ENCODE data around the gene RASL10B.

The RASL10B gene

DNA sequence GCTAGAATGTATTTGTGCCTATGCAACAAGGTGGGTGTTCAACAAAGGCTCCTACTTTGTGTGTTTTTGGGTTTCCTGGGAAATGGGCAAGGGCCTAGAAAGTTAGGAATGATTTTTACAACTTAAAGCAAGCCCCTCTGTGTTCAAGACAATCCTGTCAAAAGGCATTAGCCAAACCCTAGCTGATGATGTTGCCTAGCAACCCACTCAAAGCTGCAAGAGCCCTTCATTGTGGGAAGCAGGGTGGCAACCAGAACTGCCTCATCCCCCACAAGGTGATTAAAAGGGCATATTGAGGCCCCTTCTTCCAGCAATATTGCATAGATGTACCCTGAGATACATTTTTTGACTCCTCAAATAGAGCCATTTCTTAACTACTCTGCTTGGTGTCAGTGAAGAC is 16.0 kb upstream of the RASL10B start:
- TF ChIP-seq, protein P1, sequence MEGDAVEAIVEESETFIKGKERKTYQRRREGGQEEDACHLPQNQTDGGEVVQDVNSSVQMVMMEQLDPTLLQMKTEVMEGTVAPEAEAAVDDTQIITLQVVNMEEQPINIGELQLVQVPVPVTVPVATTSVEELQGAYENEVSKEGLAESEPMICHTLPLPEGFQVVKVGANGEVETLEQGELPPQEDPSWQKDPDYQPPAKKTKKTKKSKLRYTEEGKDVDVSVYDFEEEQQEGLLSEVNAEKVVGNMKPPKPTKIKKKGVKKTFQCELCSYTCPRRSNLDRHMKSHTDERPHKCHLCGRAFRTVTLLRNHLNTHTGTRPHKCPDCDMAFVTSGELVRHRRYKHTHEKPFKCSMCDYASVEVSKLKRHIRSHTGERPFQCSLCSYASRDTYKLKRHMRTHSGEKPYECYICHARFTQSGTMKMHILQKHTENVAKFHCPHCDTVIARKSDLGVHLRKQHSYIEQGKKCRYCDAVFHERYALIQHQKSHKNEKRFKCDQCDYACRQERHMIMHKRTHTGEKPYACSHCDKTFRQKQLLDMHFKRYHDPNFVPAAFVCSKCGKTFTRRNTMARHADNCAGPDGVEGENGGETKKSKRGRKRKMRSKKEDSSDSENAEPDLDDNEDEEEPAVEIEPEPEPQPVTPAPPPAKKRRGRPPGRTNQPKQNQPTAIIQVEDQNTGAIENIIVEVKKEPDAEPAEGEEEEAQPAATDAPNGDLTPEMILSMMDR (IDR thresholded peaks at IDR 0.05; ENCODE audit: control insufficient read depth, insufficient read depth, low read depth, low read length, missing control alignments) = no peak
- no peak overlapping the region for H3K4me3 ChIP-seq (ENCODE audit: control insufficient read depth, low read depth, low read length)
- DNase-seq (ENCODE audit: low read depth) = no peak

DNA sequence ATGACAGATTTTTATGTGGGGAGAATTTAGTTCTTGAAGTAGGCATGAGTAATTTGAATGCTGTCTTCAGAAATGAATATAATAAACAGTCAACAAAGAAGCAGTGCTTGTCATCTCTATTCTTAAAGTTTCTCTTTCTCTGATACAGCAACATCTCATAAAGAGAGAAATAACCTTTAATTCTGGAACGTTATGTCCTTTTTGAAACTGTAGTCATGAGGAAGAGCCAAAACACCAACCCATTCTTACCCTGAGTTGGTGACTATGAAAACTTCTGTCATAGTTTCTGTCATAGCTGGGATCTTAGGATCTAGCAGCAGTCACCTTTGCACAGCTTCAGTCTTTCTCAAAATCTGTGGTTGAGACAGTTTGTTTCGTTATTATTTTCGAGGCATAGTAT is 15.3 kb upstream of the RASL10B start:
- TF ChIP-seq, protein P1 (IDR thresholded peaks at IDR 0.05; ENCODE audit: control insufficient read depth, insufficient read depth, low read depth, low read length, missing control alignments) = no peak
- no peak overlapping the region for H3K4me3 ChIP-seq (ENCODE audit: control insufficient read depth, low read depth, low read length)
- no peak for DNase-seq (ENCODE audit: low read depth)

DNA sequence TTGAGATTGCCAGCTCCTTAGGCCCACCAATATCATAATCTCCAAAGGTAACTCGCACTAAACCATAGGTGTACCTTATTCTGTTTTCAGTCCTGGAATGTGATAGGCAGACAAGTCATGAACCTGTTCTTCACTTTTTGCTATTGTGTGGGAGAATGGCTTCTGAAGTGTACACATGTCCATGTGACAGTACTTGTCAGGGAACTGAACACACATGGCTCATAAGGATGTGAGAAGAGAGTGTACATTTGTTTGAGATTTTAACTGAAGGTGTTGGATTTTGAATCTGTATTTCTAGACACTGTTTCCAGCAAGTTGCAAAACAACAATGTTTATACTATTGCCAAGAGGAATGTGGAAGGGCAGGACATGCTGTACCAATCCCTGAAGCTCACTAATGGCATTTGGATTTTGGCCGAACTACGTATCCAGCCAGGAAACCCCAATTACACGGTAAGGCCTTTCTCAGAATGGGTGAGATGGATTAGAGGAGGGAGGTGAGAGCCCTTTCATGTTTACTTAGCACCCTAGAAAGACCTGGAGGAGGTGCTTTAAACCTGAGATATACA is 14.5 kb upstream of the RASL10B start:
- no peak for DNase-seq (ENCODE audit: low read depth)
- no peak overlapping the region for H3K4me3 ChIP-seq (ENCODE audit: control insufficient read depth, low read depth, low read length)
- TF ChIP-seq, protein P1 (IDR thresholded peaks at IDR 0.05; ENCODE audit: control insufficient read depth, insufficient read depth, low read depth, low read length, missing control alignments) = no peak

DNA sequence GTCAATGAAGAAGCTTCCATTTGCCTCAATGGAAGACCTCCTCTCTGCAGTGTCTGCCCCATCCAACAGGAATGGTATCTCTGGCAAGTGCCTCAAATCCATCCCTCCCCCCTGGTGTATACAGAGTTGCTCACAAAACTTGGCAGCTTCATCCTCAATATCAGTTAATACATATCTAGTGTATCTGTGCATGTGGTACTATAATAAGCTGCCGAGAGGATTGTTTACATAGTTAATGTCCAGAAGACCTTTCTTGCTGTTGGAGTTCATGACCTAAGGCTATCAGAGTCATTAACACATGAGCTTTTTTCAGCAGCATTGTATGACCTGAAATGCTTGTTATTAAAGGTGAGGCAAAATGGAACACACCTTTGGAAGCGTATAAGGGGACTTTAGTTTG is 14.0 kb upstream of the RASL10B start:
- no peak for DNase-seq (ENCODE audit: low read depth)
- no peak overlapping the region for H3K4me3 ChIP-seq (ENCODE audit: control insufficient read depth, low read depth, low read length)
- TF ChIP-seq, protein P1 (IDR thresholded peaks at IDR 0.05; ENCODE audit: control insufficient read depth, insufficient read depth, low read depth, low read length, missing control alignments) = no peak

DNA sequence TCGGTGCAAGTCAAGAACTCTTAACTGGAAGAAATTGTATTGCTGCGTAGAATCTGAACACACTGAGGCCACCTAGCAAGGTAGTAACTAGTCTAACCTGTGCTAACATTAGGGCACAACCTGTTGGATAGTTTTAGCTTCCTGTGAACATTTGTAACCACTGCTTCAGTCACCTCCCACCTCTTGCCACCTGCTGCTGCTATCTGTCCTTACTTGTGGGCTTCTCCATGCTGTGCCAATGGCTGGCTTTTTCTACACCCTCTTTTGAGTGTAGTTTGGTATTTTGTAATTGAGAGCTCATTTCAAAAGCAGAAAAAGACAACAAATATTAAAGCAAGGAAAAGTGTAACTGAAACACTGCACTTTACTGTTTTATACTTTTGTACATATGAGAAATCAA is 7.7 kb upstream of the RASL10B start:
- no peak overlapping the region for H3K4me3 ChIP-seq (ENCODE audit: control insufficient read depth, low read depth, low read length)
- TF ChIP-seq, protein P1 (IDR thresholded peaks at IDR 0.05; ENCODE audit: control insufficient read depth, insufficient read depth, low read depth, low read length, missing control alignments) = no peak
- no peak for DNase-seq (ENCODE audit: low read depth)

DNA sequence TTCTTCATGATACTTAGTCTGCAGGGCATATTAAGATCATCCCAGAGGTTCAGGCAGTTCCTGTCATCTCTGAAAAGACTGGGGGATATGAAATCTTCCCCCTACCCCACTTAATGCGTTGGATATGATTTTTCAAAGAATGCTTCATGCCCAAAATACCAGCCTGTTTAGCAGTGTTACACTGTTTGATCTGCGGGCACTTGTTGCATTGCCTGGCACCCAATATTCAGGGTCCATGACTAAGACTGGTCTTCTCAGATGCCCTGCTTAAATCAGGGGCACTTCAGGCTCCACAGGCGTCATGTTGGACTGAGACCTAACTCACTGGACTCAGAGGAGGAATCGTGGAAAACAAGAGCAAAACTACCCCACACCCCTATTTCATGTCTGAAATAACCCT is 6.4 kb upstream of the RASL10B start:
- DNase-seq (ENCODE audit: low read depth) = no peak
- TF ChIP-seq, protein P1 (IDR thresholded peaks at IDR 0.05; ENCODE audit: control insufficient read depth, insufficient read depth, low read depth, low read length, missing control alignments) = no peak

DNA sequence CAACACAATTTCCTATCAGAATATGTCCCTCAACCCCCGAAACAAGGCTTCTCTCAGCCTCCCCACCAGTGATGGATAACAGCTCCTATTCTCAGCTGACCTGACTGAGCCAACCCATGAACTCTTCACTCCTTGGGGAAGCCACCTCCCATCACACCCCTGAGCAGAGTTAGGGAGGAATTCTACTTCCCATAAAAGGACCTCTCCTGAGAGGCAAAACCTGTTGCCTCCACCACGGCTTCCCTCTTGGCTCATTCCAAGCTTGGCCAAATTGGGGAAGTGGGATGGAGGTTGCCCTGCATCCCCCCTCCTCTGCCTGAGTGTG is 5.7 kb upstream of the RASL10B start:
- no peak overlapping the region for H3K4me3 ChIP-seq (ENCODE audit: control insufficient read depth, low read depth, low read length)
- no peak for DNase-seq (ENCODE audit: low read depth)
- TF ChIP-seq, protein P1 (IDR thresholded peaks at IDR 0.05; ENCODE audit: control insufficient read depth, insufficient read depth, low read depth, low read length, missing control alignments) = no peak

More for the DNA sequence above, 6.4 kb upstream of the RASL10B start:
- no peak overlapping the region for H3K4me3 ChIP-seq (ENCODE audit: control insufficient read depth, low read depth, low read length)

Measured in AG09309 (cell line).